ENCODE results near the gene KANSL1. TPM values are rescaled to one million over a fixed set of nuclear protein-coding genes. Genes with fewer than 3 reads are reported as not detected.

KANSL1 gene
- total RNA-seq, 1 donor from 2014 or later, result 152 TPM

DNA sequence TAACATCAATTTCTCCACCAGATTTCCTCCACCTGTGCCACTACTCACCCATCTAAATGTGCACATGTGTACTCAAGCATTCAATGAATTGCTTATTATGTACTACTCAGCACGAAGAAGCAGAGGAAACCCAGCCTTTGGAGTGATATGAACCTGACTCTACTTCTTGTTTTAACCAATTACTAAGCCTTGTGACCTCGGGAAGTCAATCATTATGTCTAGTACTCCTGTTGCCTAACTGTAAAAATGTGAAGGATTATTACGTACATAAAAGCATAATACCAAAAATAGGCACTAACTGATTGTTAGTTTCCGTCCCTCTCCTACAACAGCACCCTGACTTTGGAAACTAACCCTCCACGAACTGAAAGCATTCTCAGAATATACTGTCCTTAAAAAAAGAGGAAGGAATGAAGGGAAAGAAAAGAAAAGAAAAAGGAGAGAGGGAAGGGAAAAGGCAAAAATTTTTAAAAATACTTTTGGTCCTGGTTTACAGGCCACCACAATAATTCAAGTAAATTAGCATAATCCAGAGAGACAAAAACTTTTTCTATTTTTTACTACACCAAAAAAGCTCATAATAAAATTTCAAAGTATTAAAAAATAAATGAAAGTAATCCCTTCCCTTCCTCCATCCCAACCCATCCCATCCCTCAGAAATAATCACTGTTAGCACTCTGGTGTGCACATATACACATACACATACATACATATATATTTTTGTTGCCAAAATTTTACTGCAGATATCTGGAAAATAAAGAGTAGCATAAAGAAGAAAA, 53.6 kb downstream of the KANSL1 start:
- H3K4me1 Mint-ChIP-seq, result peaks cover 93% of the 10 kb centered on the region
- ChIA-PET POLR2A (no interaction called here), CTCF (no interaction called here)
- intact Hi-C loops (cut with micrococcal nuclease), result loop anchor here (2.0 to 10.0 kb wide), 3 partner anchors 15 to 783 kb away; partner anchors contain the start of gene GOSR2
- H3K4me3 Mint-ChIP-seq, result peak overlapping the region; percentile 7
- peaks cover 5% of the 10 kb centered on the region for H3K36me3 Mint-ChIP-seq (ENCODE audit: low read depth)
- ATAC-seq (ENCODE audit: low read depth) (peak; percentile 47), DNase-seq (no peak)
- H3K9me3 Mint-ChIP-seq, result no peaks in the 10 kb centered on the region
- TF ChIP-seq, protein P1, sequence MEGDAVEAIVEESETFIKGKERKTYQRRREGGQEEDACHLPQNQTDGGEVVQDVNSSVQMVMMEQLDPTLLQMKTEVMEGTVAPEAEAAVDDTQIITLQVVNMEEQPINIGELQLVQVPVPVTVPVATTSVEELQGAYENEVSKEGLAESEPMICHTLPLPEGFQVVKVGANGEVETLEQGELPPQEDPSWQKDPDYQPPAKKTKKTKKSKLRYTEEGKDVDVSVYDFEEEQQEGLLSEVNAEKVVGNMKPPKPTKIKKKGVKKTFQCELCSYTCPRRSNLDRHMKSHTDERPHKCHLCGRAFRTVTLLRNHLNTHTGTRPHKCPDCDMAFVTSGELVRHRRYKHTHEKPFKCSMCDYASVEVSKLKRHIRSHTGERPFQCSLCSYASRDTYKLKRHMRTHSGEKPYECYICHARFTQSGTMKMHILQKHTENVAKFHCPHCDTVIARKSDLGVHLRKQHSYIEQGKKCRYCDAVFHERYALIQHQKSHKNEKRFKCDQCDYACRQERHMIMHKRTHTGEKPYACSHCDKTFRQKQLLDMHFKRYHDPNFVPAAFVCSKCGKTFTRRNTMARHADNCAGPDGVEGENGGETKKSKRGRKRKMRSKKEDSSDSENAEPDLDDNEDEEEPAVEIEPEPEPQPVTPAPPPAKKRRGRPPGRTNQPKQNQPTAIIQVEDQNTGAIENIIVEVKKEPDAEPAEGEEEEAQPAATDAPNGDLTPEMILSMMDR (IDR thresholded peaks at IDR 0.05), result no peak
- peak overlapping the region; percentile 47 for H3K27ac Mint-ChIP-seq
- no peaks in the 10 kb centered on the region for H3K27me3 Mint-ChIP-seq

DNA sequence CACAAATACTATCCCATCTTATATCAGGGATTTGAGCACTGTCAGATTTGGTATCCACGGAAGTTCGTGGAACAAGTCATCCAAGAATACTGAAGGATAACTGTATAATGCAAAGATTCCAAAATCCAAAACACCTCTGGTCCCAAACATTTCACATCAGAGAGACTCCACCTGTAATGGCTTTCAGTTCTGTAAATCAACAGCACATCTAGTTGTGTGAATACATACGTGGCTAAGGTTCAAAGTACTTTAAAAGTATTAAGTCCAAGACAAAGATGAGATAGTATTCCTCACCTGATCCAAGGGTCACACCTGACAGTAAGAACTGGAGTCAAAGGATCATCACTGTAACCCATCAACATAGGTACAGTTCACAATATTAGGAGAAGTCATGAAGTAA, 54.8 kb downstream of the KANSL1 start:
- H3K36me3 Mint-ChIP-seq (ENCODE audit: low read depth), result peaks cover 5% of the 10 kb centered on the region
- no peak for ATAC-seq (ENCODE audit: low read depth)
- TF ChIP-seq, protein P1 (IDR thresholded peaks at IDR 0.05), result no peak
- intact Hi-C loops (cut with micrococcal nuclease), result loop anchor here (5.0 kb wide), 1 partner anchor 784 kb away; the partner anchor contains the start of gene GOSR2
- no peak for DNase-seq
- peak overlapping the region; percentile 4 for H3K27ac Mint-ChIP-seq
- peaks cover 87% of the 10 kb centered on the region for H3K4me1 Mint-ChIP-seq
- no peak overlapping the region for H3K4me3 Mint-ChIP-seq
- no peaks in the 10 kb centered on the region for H3K9me3 Mint-ChIP-seq
- ChIA-PET CTCF (no interaction called here), POLR2A (no interaction called here)
- no peaks in the 10 kb centered on the region for H3K27me3 Mint-ChIP-seq

DNA sequence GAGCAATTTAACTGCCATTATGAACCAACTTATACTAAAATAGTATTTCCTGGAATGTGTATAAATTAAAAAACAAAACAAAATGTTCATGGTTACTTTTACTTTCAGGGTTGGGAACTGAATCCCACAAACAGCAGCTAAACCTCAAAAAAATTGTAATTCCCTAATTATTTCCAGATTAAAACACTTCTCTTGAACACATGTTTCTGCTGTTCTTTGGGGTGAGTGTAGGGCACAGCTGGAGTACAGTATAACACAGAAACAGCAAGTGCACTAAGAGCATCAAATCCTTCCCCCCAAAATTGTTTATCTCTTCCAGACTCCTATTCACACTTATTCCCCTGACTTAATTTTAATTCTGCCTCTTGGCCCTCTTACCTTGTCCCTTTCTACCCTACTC, 56.4 kb downstream of the KANSL1 start:
- ChIA-PET CTCF (no interaction called here), POLR2A (interaction anchor here (0.8 kb wide), 1 partner anchor 9 kb away, joined by 3 read pairs; no protein-coding TSS in a partner anchor)
- no peak for ATAC-seq (ENCODE audit: low read depth)
- no peak for DNase-seq
- Mint-ChIP-seq H3K4me3 (no peak overlapping the region), H3K36me3 (ENCODE audit: low read depth) (peaks cover 5% of the 10 kb centered on the region), H3K27me3 (no peaks in the 10 kb centered on the region), H3K9me3 (no peaks in the 10 kb centered on the region), H3K27ac (peak overlapping the region; percentile 48), H3K4me1 (peaks cover 87% of the 10 kb centered on the region)
- intact Hi-C loops (cut with micrococcal nuclease), result loop anchor here (5.0 kb wide), 1 partner anchor 785 kb away; the partner anchor contains the start of gene GOSR2
- TF ChIP-seq, protein P1 (IDR thresholded peaks at IDR 0.05), result no peak

DNA sequence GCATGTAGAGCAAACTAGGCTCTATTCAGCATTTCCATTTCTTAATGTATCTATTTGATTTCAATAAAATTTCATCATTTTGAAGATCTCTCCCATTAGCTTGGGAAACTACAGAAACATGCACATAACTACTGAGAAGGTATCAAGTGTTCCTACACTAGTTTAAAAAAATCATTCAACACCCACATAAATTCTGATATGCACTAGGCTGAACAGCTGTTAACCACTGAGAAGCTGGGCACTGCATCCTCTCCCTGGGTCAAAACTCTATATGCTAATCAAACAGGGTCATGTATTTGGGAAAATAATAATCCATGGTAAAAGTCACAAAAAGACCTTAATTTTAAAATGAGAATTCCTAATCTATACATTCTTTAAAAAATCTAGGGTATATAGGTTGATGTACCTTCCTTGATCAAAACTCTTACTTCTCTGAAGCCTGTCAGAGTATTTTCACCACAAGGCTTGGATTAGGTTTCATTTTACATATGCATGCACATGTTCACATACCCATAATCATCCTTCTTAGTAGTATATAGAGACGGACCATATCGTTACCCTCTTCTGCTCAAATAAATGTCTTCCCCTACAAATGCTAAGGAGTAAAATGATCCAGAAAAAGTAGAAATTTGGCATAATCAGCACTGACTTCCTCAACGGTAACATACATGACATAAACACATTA, 57.2 kb downstream of the KANSL1 start:
- Mint-ChIP-seq H3K27me3 (no peaks in the 10 kb centered on the region), H3K9me3 (no peaks in the 10 kb centered on the region), H3K27ac (peak overlapping the region; percentile 52), H3K36me3 (ENCODE audit: low read depth) (peaks cover 5% of the 10 kb centered on the region), H3K4me1 (peaks cover 87% of the 10 kb centered on the region), H3K4me3 (no peak overlapping the region)
- intact Hi-C loops (cut with micrococcal nuclease), result loop anchor here (5.0 kb wide), 1 partner anchor 786 kb away; the partner anchor contains the start of gene GOSR2
- TF ChIP-seq, protein P1 (IDR thresholded peaks at IDR 0.05), result no peak
- ATAC-seq (ENCODE audit: low read depth) (no peak), DNase-seq (no peak)
- CTCF ChIA-PET, result no interaction called here
- POLR2A ChIA-PET, result interaction anchor here (0.8 to 1.5 kb wide), 2 partner anchors 9 to 57 kb away, joined by 3 to 8 read pairs; partner anchors contain the start of gene KANSL1

All from activated B cell treated with CpG ODN at 0.5 μM for 24 hours (primary cell).